Activated naive CD4-positive, alpha-beta T cell (primary cell): ENCODE data around the gene PID1.
"Not testable (repeated sequence)": the region's sequence is repeated elsewhere in the genome, so short reads cannot be mapped to it uniquely, and the experiment has no call there.

Source experiments
- DNase-seq, 4 experiments: peaks; one replicate each; lab custom pipeline; 2025; lab: John Stamatoyannopoulos, UW

The PID1 gene

GRCh38 chr2:229212241-229212640 lies 58.8 kb downstream of the PID1 start:
- no peak for DNase-seq

GRCh38 chr2:229210641-229211040 lies 60.4 kb downstream of the PID1 start:
- DNase-seq, result no peak

DNA sequence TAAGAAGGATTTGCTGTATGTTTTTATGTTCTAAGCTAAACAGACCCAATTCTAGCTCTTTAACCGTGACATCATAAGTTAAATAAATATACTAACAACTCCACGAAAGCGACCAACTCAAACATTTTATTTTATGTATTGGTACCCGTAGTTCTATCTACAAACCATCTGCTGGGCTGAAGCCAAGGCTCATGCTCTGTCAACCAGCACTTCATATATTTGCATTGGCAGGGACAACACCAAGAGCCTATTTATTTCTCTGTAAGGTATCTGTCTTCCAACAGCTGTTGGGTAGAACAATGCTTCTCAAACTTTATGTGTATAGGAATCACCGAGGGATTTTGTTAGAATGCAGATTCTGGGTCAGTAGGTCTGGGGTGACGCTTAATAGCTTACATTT lies 64.5 kb downstream of the PID1 start:
- no peak for DNase-seq

DNA sequence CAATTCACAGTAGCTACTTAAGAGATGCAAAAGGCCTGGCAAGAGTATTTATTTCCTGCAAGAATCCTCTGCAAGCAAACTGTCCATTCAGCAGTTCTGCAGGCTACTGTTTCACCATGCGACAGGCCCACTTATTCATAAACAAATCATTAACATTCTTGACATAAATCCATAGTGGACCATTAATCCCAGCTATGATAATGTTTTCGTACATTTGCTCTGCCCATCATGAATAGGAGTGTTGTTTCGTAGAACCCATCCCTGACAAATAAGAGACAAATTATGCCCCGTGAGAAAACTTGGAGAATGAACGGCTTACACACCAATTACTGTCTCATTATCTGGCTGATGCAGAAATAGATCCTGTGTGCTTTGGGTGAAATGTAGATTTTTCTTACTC lies 65.4 kb downstream of the PID1 start:
- DNase-seq, result no peak

- no peak for DNase-seq
These were observed 68.4 kb downstream of the PID1 start for GRCh38 chr2:229202646-229203045.

GRCh38 chr2:229201521-229201920 lies 69.6 kb downstream of the PID1 start:
- no peak for DNase-seq

DNA sequence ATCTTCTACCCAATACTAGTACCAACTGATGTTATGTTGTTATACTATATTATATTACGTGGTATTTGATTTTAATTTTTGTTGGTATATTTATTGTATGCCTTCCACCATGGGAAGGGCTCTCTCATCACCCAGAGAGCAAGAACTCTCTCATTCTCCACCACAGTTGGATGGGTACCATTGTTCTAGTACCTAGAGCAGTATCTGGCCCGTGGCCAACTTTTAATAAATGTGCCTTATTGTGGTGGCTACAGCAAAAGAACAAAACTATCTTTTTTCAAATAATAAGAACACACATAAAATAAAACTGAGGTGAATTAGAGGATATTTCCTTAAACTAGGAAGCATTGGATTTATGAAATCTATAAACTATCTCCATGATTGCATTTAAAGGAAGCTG lies 71.8 kb downstream of the PID1 start:
- no peak for DNase-seq

GRCh38 chr2:229196448-229196847 lies 74.6 kb downstream of the PID1 start:
- no peak for DNase-seq

DNA sequence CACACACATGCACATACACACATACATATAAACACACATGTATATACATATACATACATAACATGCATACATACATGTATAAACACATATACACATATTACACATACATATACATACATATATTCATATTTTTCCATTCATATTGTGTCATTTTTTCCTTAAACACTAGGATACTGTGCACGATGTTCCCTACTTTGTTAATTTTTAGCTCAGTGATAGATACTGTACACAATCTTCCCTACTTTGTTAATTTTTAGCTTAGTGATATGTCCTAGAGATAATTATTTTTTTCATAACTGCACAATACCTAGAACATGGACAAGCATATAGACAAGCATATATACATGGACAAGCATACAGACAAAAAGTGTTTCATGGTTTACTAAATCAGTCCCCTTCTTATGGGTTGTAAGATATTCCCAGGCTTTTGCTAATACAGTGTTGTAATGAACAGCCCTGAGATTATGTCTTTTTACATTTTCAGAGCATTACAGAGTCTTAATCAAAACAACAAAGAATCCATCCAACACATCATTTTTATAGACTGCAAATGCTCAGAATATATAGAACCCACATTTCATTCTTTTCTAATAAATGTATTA lies 75.6 kb downstream of the PID1 start:
- no peak for DNase-seq

- no peak for DNase-seq
These were observed 77.8 kb downstream of the PID1 start for GRCh38 chr2:229193281-229193680.

DNA sequence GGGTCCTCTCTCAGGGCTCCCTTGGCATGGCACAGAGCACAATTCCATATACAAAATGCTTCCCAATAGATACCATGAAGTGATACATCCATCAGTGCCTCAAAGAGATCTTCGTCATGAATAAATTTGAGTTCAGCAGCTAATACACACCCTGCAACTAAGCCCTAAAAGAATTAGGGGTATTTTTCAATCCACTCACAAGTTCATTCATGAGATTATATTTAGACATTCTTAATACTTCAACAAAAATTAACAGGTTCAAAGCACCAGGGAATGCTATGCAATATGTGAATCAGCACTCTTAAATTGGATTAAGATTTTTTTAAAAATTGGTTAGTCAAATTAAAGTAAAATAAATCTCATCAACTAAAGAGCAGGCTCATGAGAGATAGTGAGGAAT lies 79.7 kb downstream of the PID1 start:
- DNase-seq, result no peak

GRCh38 chr2:229187123-229187522 lies 84.0 kb downstream of the PID1 start:
- not testable (repeated sequence) for DNase-seq

GRCh38 chr2:229181641-229182040 lies 89.4 kb downstream of the PID1 start:
- DNase-seq, result no peak

DNA sequence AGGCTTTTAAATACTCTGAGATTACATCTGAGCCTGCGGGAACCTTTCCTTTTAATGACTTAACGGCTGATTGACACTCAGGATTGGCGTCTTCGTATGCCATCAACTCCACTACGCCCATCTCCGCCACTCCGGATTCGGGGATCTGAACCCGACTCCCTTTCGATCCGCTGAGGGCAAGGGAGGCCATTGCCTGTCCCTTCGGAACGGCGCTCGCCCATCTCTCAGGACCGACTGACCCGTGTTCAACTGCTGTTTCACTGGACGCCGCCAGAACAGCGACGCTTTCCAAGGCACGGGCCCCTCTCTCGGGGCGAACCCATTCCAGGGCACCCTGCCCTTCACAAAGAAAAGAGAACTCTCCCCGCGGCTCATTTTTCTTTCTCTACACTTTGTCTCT lies 90.4 kb downstream of the PID1 start:
- DNase-seq, result no peak

GRCh38 chr2:229179628-229180027 lies 91.5 kb downstream of the PID1 start:
- DNase-seq, result no peak

- DNase-seq, result no peak
These were observed 92.4 kb downstream of the PID1 start for GRCh38 chr2:229178706-229179105.

DNA sequence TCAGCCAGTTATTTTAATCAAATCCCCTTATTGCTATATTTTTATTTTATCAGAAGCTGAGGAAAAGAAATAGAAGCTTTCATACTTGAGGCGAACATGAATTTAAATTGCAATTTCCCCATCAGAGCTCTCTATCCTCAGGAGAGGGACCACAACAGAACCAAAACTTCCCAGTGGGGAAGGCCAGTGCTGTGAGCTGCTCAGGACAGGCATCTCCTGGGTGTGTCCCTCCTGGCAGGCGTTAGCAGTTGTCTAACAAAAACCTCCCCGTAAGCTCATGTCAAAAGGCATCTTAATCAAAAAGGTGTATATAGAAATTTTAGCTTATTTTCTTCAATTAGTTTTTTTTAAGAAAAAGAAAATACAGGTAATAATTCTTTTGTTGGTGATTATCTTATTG lies 93.0 kb downstream of the PID1 start:
- no peak for DNase-seq

- DNase-seq, result no peak
These were observed 95.0 kb downstream of the PID1 start for GRCh38 chr2:229176136-229176535.

GRCh38 chr2:229175497-229175863 lies 95.6 kb downstream of the PID1 start:
- DNase-seq, result no peak

- no peak for DNase-seq
These were observed 96.1 kb downstream of the PID1 start for GRCh38 chr2:229174794-229175496.

- no peak for DNase-seq
These were observed 97.2 kb downstream of the PID1 start for GRCh38 chr2:229173825-229174359.

DNA sequence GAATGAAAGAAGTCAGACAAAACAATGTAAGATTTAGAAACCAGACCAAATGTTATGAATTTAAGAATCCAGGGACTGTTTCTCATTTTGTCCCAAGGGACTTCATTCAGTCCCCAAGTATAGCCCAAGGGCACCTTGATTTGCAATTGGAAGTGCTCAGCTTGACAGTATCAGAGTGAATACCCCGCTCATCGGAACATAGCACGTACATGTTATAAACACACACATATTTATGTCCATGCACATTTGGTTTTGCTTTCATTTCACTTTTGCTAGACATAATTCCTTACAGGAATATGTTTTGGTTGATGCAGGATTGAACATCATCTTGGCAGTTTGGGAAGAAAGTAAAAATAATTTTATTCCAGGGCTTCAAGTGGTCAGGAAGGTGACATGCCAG lies 100.2 kb downstream of the PID1 start:
- no peak for DNase-seq

DNA sequence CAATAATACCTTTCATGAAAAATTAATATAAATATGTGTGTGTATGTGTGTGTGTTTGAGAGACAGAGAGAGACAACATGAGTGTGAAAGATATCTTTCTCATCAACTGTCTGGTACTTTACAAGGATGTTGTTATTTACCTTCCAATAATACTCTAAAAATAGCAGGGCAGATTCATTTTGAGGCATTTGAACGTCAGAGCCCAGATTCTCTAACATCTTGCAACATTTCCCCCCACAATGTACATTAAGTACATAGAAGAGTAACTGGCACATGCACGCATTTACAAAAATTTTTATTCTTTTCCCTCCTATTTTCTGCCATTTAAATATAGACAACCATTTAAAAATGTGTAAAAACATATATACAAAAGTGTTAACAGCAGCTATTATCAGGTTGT lies 100.9 kb downstream of the PID1 start:
- DNase-seq, result no peak

GRCh38 chr2:229169751-229170150 lies 101.3 kb downstream of the PID1 start:
- DNase-seq, result no peak
